DOHH2 (cell line): ENCODE results near the gene EFTUD2.

Experiments used
- CTCF ChIP-seq: fragments of 200-600 bp; sonication (generic); IDR thresholded peaks from one replicate; pipeline ENCODE4 v1.5.1; 2014; ENCODE audit warnings: antibody characterized with exemption, mild to moderate bottlenecking, low read depth, low read length; ENCODE audit not compliant: poor library complexity, severe bottlenecking
- EZH2phosphoT487 ChIP-seq: fragments of 200-600 bp; sonication (generic); IDR thresholded peaks from 2 replicates; pipeline ENCODE4 v1.6.1; 2017; ENCODE audit warnings: borderline replicate concordance, mild to moderate bottlenecking, antibody characterized with exemption, low read length, moderate library complexity, mixed read lengths

GRCh38 chr17:44875761-44876160 is 23.5 kb downstream of the EFTUD2 start:
- TF ChIP-seq CTCF (no peak), EZH2phosphoT487 (no peak)
